HG03571 (cell line): ENCODE measurements around the gene GOLPH3.
"Not testable (repeated sequence)": the region's sequence is repeated elsewhere in the genome, so short reads cannot be mapped to it uniquely, and the experiment has no call there.

Source experiments
- ATAC-seq: cut with Tn5 transposase; IDR thresholded peaks from one replicate; pipeline ENCODE4 v1.9.1; 2021; ENCODE audit not compliant: unreplicated experiment

GOLPH3 gene

GRCh38 chr5:32172186-32172911 lies 1.8 kb downstream of the GOLPH3 start:
- ATAC-seq, result not testable (repeated sequence)

GRCh38 chr5:32170303-32171151 lies 3.6 kb downstream of the GOLPH3 start:
- no peak for ATAC-seq

GRCh38 chr5:32168460-32169033 lies 5.6 kb downstream of the GOLPH3 start:
- no peak for ATAC-seq

- no peak for ATAC-seq
Measured at GRCh38 chr5:32165597-32165996, 8.5 kb downstream of the GOLPH3 start.

- no peak for ATAC-seq
Measured at GRCh38 chr5:32163785-32164184, 10.3 kb downstream of the GOLPH3 start.

GRCh38 chr5:32163053-32163452 lies 11.1 kb downstream of the GOLPH3 start:
- ATAC-seq, result no peak

GRCh38 chr5:32160228-32160627 lies 13.9 kb downstream of the GOLPH3 start:
- no peak for ATAC-seq

GRCh38 chr5:32159328-32160072 lies 14.6 kb downstream of the GOLPH3 start:
- ATAC-seq, result no peak

GRCh38 chr5:32158679-32158975 lies 15.5 kb downstream of the GOLPH3 start:
- ATAC-seq, result no peak

- ATAC-seq, result no peak
Measured at GRCh38 chr5:32157078-32157477, 17.0 kb downstream of the GOLPH3 start.

GRCh38 chr5:32156635-32157034 lies 17.5 kb downstream of the GOLPH3 start:
- ATAC-seq, result no peak

- no peak for ATAC-seq
Measured at GRCh38 chr5:32155211-32155610, 18.9 kb downstream of the GOLPH3 start.

GRCh38 chr5:32153723-32154122 lies 20.4 kb downstream of the GOLPH3 start:
- no peak for ATAC-seq

GRCh38 chr5:32151198-32151597 lies 22.9 kb downstream of the GOLPH3 start:
- ATAC-seq, result no peak

GRCh38 chr5:32150366-32150765 lies 23.8 kb downstream of the GOLPH3 start:
- ATAC-seq, result no peak

GRCh38 chr5:32147959-32148358 lies 26.2 kb downstream of the GOLPH3 start:
- ATAC-seq, result no peak

- ATAC-seq, result no peak
Measured at GRCh38 chr5:32147236-32147635, 26.9 kb downstream of the GOLPH3 start.

GRCh38 chr5:32145378-32145777 lies 28.7 kb downstream of the GOLPH3 start:
- ATAC-seq, result no peak

GRCh38 chr5:32144378-32145207 lies 29.5 kb downstream of the GOLPH3 start:
- ATAC-seq, result no peak

GRCh38 chr5:32143617-32144377 lies 30.3 kb downstream of the GOLPH3 start:
- no peak for ATAC-seq
